HG02884 (cell line): ENCODE results near the gene ECHDC3.

Source experiments
- ATAC-seq: cut with Tn5 transposase; IDR thresholded peaks from one replicate; pipeline ENCODE4 v1.9.1; 2021; ENCODE audit warnings: mild to moderate bottlenecking, moderate library complexity; ENCODE audit not compliant: unreplicated experiment

Gene ECHDC3

DNA sequence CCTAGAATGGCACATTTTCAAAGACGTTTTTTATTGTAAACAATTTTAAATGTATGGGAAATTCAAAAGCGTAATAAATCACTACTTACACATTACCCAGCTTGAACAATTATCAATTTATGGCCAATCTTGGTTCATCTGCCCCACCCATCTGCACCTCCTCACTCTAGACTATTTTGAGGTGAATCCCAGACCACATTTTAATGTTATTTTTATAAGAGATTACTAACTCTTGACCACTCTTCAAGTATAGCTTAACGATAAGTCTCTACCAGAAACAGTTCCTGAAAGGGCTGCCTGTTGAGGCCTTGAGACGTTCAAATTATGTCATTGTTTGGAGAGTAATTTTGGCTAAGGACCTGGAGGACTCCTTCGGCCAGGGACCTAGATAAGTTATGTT, 33.2 kb downstream of the ECHDC3 start:
- no peak for ATAC-seq

DNA sequence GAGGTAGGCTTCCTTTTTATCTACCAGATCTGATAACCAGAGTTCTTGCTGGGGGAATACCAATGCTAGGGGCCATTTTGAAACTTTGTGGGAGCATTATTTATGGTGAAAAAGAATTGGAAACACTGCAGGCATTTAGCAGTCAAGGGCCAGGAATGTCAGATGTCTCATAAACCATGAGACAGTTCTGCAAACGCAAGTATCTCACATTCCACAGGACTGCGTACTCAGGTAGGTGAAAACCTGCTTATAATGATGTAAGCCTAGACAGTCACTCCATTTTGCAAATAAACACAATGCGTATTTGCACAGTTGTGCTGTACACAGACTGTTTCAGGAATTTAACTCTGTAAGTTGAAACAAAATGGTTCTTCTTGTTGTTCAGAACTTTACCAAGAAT, 33.9 kb downstream of the ECHDC3 start:
- no peak for ATAC-seq

DNA sequence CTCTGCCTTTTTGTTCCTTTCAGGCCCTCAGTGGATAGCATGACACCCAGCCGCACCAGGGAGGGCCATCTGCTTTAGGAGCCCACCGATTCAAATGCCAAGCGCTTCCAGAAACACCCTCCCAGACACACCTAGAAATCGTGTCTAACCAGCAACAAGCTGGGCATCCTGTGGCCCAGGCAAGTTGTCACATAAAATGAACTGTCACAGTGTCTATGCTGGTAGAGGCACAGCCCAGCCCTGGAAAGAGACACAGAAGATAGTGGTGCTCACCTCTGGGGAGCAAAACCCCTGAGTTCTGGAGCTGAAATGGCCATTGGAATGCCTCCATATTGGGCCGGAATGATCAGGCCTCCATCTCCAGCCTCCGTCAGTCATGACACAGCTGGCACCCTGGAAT, 38.9 kb downstream of the ECHDC3 start:
- no peak for ATAC-seq

DNA sequence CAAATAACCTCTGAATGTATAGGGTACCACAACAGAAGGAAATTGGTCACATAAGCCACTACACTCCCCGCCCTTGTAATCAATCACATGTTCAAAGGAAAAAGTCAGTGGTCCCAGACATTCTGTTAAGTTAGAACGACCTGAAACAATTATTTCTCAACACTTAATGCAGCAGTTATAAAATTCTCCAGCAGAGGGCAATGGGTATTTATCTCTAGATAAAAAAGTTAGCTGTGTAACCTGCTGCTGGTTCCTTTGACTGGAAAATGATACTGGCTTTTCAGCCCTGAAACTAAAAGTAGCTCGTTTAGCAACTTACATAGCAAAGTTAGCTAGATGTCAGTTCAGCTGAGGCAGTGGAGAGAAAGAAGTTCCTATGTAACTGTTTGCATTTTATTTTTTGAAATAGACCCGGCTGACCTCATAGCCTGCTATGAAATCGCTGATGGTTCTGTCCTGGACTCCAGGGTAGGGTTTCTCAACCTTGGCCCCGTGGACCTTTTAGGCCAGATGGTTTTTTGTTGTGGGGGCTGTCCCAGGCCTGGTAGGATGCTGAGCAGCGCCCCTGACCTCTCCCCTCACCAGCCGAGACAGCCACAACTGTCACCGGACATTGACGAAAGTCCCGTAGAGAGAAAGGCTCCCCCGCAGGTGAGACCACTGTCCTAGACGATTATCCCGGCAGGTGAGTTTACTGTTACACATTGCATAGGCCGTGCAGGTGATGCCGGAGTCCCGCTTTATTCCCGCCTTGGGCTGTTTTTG, 40.8 kb downstream of the ECHDC3 start:
- ATAC-seq: no peak

DNA sequence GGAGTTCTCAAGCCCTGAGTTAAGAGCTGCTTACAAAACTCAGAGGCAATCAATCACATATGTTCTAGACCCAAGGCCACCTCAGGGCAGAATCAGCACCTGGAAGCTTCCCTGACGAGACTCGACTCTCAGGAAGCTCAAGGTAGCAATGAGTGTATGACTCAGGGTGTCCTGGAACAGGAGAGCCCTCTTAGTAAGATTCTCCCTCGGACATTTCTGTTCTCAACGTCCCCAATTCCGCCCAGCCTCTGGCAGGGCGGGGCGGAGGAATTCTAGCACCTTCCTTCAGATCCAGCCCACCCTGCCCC, 41.3 kb downstream of the ECHDC3 start:
- ATAC-seq: no peak

DNA sequence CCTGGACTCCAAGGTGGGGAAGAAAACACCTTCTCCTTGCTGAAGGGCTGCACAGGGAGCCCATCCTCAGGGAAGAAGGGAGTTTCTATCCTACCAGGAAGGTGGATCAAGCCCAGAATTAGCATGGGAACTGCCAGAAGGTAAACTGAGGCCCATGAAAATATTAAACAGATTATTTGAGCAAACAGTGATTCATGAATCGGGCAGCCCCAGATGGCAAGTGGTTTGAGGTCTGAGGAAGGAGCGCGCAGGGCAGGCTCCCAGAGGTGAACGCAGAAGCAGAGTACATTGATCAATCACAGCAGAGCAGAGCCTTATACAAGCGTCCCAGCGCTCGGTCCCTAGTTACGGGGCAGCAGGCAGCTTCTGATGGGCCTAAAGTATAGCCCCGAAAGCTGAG, 45.2 kb downstream of the ECHDC3 start:
- ATAC-seq: no peak

DNA sequence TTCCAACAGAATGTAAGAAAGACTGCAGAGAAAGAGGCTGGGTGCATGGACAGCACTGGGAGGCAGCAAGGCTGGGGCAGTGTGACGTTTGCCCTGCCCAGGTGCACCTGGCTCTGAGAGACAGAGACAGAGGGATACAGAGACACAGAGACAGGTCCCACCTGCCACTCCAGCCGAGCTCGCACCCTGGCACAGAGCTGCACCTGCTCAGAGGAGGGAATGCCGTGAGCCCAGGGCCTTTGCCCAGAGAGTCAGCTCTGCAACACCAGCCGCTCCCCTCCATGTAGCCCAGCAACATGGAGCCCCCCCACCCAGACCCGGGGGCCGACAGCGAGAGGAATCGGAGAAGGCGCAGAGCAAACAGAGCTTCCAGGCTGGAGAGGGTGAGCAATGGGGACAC, 45.7 kb downstream of the ECHDC3 start:
- ATAC-seq: no peak

DNA sequence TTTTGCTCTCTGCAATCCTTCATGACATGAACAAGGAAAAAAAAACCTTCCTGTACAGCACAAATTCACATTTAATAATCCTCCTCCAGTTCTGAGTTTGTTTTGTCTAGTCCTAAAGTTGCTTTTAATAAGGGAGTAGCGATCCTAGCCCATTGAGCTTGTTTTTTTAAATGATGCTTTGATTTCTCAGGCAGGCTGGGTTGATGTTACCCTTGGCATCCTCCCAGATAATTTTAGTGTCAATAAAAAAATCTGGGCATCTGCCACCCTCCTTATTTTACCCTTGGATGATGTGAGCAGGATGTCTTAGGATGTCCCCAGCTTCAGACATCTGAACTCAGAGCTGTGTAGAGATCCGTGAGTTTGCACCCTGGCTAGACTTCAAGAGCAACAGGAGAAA, 47.1 kb downstream of the ECHDC3 start:
- no peak for ATAC-seq

DNA sequence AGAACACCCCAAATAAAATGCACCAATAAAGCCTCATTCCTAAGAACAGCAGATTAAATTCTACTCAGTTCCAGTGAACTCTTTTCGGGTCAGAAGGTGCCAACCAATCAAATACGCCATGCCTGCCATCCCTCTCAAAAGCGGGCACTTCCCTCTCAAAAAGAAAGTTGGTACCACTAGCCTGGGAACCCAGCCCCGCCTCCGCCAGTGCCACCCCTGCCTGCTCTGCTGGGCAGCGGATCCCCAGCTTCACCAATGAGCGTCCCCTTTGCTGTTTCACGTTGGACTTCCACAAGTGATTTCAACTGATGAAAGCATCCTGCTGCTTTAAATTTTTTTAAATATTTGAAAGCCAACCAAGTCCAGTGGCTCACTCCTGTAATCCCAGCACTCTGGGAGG, 47.8 kb downstream of the ECHDC3 start:
- ATAC-seq: no peak

DNA sequence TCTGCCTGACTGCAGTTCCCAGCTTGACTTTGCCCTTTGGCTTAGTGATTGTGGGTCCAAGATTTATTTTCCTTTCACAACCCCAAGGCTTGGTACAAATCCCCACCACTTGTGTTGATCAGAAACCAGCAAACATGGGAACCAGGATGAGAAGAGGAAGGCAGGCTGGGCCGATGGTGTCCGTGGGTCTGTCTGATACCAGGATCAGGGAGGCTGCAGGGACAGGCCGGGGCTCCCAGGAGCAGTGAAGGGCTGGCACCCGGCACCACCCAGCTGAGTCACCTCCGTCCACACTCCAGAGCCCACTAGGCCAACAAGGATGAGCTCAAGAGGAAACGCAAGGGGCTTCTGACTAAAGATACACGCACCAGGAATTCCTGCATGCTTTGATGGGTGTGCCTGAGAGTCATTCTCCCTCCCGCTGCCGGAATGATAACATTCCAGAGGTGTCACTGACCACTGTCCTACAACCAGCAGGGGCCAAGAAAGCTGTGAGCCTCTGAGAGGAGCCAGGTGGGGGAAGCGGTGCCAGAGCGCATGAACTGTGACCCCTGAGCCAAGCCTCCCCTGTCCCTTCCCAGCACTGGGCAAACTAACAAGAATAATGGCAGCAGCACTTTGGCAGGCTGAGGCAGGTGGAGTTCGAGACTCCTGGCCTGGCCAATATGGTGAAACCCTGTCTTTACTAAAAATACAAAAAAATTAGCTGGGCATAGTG, 51.7 kb downstream of the ECHDC3 start:
- no peak for ATAC-seq

DNA sequence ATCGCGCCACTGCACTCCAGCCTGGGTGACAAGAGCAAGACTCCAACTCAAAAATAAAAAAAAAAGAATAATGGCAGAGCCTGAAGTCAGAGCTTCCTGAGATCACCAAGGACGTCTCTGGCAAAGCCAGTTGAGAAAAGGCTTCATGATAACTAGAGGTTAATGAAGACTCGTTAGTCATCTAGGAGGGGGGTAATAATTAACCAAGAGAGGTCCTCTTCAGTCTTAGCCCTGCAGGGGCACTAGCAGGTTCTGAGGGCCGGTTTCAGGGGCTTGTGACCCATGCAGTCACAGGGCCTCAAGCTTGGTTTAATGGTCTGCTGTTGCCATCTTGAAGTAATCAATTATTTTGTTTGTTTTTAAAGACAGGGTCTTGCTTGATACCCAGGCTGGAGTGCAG, 52.4 kb downstream of the ECHDC3 start:
- no peak for ATAC-seq

DNA sequence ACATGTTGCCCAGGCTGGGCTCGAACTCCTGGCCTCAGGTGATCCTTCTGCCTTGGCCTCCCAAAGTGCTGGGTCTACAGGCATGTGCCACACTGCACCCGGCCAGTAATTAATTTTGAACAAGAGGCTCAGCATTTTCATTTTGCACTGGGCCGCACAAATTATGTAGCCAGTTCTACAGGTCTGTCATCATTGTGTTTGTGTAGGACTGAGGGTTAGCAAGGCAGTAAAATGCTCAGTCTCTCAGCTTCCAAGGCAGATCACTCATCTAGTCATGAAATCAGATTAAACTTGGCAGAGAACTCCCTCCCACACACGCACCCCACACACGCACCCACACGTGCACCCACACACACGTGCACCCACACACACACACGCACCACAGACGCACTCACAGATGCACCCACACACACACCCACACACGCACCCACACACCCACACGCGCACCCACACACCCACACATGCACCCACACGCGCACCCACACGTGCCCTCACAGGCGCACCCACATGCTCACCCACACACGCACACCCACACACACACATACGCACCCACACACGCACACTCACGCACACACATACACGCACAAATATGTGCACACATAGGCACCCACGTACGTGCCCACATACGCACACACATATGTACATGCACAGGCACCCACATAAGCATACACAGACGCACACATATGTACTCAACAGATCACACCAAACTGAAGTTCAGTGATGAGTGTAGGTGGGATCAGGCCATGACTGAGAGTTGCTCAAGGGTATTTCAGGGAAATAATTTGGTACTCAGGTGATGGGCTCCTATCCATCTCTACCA, 53.1 kb downstream of the ECHDC3 start:
- no peak for ATAC-seq

DNA sequence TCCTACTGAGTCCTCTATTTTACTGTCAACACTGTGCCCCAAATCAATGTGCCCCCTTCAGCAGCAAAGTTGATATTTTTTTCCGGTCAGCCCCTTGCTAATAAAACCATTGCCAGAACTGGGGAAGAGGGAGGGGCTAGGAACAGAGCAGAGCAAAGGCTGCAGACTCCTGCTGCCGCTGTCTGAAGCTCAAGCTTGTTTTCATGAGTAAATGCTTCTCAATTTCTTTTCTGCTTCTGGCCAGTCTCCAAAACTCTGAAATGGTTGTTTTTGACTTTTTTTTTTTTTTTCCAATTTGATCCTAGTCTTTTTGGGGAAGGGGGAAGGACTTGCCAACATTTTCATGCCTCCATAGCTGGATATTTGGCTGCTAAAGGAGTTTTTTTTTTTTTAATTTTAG, 54.3 kb downstream of the ECHDC3 start:
- ATAC-seq: no peak

DNA sequence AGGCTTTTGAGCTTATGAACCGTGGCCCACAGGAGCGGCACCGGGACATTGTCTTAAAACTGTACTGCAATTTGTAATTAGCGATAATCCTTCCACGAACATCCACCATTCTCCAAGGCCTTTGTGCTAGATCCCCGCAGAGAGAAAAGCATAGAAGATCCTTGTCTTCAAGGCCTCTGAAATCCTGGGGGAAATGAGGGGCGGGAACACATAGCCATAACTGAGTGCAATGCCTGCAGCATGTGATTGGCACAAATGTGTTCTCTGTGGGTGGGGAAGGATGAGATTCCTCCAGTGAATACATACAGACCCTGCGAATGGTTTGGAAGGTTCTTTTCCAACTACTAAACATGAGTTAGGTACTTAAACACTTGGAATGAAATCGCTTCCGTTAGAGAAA, 55.1 kb downstream of the ECHDC3 start:
- no peak for ATAC-seq

DNA sequence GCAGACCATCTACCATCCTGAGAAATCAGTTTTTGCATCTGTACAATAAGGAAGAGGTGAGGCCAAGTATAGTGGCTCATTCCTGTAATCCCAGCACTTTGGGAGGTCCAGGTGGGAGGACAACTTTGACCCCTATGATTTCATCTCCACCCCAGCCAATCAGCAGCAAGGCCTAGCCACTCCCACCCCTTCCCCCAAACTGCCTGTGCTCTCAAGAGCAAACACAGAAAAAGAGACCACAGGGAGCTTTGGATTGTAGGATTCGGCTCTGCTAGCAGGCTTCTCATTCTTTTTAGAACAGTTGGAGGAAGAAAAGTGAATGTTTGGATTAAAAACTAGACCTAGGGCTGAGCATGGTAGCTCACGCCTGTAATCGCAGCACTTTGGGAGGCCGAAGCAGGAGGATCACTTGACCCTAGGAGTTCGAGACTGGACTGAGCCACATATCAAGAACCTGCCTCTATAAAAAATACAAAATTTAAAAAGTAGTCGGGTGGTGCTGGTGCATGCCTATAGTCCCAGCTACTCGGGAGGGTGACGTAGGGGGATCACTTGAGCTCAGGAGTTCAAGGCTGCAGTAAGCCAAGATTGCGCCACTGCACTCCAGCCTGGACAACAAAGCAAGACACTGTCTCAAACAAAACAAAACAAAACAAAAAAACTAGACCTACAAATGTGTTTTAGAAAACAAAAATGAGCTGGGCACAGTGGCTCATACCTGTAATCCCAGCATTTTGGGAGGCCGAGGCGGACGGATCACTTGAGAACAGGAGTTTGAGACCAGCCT, 55.9 kb downstream of the ECHDC3 start:
- ATAC-seq: no peak

DNA sequence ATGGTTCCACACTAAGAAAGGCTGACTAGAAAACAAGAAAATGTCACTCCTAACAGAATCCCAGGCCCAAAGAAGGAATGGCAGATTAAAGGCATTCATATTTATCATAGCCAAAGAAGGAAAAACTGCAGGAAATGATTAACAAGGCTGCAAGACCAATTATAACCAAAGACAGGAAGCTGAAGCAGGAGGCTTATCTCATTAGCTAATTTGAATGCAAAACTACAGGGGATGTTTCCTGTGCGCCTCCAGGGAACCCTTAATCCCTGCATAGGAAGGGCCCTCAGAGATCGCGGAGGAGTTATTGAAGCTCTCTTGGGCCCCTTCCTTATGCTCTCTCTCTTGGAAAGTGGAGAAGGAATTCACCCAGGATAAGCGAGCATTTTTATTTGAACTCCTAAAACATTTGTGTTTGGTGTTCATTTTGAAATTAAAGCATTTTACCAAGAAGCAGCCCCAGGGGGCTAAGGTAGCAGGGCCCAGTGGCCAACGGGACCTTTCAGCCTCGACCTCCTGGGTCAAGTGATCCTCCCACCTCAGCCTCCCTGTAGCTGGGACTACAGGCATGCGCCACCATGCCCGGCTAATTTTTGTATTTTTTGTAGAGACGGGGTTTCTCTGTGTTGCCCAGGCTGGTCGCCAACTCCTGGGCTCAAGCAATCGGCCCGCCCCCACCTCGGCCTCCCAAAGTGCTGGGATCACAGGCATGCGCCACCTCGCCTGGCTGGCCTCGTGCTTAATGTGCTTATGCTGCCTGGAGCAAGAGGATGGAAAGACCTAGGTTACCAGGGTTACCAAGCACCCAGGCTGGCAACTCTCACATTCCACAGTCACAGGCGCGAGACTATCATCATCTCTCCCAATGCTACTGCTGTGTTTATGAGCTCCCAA, 56.9 kb downstream of the ECHDC3 start:
- ATAC-seq: no peak

DNA sequence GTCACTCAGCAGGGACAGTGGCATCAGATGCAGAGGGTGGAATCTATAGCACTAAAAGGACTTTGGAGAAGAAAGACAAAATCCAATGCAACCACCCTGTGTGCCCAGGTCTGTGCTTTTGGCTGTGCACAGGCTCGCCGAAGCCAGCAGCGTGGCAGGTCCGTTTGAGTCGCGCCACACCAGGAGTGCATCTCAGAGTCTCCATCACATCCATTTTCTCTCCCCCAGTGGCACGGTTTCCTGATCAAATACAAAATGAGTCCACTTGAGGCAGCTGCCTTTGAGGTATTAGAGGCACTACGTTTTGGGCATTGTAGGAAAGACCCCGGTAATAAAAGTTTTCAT, 57.5 kb downstream of the ECHDC3 start:
- no peak for ATAC-seq

DNA sequence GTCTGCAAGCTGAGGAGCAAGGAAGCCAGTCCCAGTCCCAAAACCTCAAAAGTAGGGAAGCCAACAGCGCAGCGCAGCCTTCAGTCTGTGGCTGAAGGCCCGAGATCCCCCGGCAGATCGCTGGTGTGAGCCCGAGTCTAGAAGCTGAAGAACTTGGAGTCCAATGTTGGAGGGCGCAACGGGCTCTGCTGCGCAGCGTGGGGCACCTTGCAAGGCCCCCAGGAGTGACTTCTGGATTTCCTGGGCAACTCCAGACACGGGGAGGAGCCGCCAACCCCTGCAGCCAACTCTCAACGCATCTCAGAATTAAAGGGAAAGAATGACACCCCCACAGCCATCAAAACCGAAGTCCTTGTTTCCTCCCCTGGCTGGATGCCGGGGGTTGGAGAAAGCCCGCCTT, 62.2 kb downstream of the ECHDC3 start:
- no peak for ATAC-seq

DNA sequence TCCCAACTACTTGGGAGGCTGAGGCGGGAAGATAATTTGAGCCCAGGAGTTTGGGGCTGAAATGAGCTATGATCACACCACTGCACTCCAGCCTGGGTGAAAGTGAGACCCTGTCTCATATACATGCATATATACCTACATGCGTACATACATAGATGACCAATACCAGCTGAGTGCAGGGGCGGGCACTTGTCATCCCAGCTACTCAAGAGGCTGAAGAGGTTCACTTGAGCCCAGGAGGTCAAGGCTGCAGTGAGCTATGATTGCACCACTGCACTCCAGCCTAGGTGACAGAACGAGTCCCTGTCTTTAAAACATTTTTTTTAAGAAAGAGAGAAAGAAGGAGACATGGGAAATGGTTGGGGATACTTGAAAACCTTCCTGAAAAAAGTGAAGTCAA, 63.6 kb downstream of the ECHDC3 start:
- no peak for ATAC-seq

DNA sequence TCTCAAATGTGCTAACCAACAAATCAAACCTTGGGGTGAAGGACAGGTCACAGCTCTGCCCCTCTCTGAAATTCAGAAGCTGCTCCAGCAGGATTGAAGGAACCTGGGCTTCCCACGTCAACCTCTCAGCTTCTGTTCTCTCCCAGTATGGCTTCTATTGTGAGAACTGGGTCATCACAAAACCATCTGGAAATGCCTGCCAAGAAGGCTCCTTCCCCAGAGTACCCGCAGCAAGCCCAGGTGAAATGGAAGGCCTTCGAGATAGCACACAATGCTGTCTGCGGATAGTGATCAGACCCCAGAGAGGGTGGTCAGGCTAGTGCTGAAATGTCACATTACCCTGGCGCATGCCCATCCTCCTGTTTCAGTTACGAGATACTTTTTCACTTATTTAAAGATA, 64.5 kb downstream of the ECHDC3 start:
- no peak for ATAC-seq
